ENCODE results near the gene SPPL2C. TPM values are rescaled to one million over a fixed set of nuclear protein-coding genes. Genes with fewer than 3 reads are reported as not detected.

Gene SPPL2C, protein sequence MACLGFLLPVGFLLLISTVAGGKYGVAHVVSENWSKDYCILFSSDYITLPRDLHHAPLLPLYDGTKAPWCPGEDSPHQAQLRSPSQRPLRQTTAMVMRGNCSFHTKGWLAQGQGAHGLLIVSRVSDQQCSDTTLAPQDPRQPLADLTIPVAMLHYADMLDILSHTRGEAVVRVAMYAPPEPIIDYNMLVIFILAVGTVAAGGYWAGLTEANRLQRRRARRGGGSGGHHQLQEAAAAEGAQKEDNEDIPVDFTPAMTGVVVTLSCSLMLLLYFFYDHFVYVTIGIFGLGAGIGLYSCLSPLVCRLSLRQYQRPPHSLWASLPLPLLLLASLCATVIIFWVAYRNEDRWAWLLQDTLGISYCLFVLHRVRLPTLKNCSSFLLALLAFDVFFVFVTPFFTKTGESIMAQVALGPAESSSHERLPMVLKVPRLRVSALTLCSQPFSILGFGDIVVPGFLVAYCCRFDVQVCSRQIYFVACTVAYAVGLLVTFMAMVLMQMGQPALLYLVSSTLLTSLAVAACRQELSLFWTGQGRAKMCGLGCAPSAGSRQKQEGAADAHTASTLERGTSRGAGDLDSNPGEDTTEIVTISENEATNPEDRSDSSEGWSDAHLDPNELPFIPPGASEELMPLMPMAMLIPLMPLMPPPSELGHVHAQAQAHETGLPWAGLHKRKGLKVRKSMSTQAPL
- total RNA-seq = not detected in 2 replicates

DNA sequence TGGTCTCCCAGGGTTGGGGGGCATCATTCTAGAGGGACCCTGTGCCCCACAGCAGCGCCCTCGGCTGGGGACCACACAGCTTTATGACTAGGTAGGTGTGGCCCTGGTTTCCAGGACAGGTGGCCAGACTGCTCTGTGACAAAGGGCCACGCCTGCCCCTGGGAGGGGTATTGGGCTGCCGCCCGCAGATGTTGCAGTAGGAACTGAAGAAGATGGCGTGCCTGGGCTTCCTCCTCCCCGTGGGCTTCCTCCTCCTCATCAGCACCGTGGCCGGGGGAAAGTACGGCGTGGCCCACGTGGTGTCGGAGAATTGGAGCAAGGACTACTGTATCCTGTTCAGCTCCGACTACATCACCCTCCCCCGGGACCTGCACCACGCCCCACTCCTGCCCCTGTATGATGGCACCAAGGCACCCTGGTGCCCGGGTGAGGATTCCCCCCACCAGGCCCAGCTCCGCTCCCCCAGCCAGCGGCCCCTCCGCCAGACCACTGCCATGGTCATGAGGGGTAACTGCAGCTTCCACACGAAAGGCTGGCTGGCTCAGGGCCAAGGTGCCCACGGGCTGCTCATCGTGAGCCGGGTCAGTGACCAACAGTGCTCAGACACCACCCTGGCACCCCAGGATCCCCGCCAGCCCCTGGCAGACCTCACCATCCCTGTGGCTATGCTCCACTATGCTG, at the start of gene SPPL2C:
Gene SPPL2C, plus strand, starts transcription at position 187 of the 681 bp plus-strand sequence. Its CDS starts 26 bp downstream, at position 213.

GRCh38 chr17:45894022-45894784, 49.5 kb downstream of the SPPL2C start, which contains the start of gene MAPT:
Gene MAPT, plus strand, starts transcription at chr17:45894554. Its CDS starts 67,784 bp downstream, at chr17:45962338.

Other genes with a start within 250 kb of the SPPL2C start
- not detected in 2 replicates for gene CRHR1, start 60.6 kb upstream of the SPPL2C start, total RNA-seq
- gene MAPT, start 49.7 kb downstream of the SPPL2C start, total RNA-seq = 0.14 and 0.18 TPM in 2 replicates
- gene STH, start 154.4 kb downstream of the SPPL2C start, total RNA-seq = not detected in 2 replicates